GM19328 (cell line): ENCODE results near the gene SRP68.
"Not testable (repeated sequence)": the region's sequence is repeated elsewhere in the genome, so short reads cannot be mapped to it uniquely, and the experiment has no call there.

Experiments used
- ATAC-seq: cut with Tn5 transposase; IDR thresholded peaks from one replicate; pipeline ENCODE4 v1.9.1; 2021; ENCODE audit warnings: mild to moderate bottlenecking, moderate library complexity; ENCODE audit not compliant: unreplicated experiment

Gene SRP68

DNA sequence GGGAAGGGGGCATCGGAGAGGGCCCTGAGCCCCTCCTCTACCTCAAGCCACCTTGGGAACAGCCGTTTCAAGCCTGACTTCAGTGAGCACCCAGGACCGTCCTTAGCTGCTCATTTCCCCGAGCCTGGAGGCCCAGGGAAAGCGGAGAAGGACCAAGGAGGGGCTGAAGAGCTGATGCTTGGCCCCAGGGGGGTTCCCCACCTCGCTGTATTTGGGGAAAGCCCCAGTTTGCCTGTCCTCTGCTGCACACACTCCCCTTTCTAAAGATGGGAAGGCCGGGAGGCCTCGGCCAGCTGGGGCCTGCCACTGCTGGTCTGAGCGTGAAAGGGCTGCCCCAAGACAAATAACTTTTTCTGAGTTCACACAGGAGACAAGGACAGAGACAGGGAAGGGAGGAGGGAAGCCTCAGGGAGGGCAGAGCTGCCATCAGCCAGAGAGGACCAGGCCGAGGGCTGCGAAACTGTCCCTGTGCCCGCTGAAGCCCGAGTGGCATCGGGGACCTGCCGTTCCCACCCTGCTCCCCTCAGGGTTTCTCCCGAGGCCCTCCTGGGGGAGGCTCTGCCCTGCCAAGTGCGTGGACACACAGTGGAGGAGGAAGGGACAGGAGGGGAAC lies 18.3 kb upstream of the SRP68 start:
- no peak for ATAC-seq

DNA sequence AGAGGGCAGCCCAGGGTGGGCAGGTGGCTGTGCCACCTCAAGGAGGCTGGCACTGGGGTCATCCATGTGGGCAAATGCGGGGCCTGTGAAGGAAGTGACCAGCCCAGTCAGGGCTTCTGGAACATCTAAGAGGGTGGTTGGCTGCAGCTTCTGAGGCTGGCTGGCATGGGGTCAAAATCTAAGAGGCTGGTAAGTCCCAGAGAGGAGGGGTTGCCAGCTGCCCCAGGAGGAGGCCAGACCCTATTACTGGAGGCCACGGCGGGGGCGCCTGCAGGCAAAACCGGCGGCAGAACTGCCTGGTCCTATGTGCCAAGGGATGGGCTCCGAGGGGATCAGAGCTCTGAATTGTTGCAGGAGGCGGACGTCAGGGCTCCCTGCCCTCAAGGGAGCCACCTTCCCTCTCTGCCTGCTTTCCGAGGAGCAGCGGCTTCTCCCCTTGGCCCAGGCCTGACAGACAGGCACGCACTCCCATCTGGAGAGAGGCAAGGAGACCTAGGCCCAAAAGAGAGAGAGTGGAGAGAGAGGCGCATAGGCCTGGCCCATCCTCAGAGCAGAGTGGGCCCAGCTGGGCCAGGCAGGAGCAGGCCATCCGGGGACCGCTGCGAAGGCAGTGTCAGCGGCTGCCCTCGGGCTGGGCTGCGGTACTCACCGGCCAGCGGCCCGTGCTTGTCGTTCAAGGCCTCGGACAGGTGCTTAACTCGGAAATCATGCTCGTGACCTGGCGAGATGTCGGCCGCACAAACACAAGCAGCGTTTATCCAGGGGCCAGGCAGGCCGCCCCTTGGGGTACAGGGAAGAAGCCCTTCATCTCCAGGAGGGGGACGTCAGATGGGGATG lies 17.6 kb upstream of the SRP68 start:
- ATAC-seq: no peak

DNA sequence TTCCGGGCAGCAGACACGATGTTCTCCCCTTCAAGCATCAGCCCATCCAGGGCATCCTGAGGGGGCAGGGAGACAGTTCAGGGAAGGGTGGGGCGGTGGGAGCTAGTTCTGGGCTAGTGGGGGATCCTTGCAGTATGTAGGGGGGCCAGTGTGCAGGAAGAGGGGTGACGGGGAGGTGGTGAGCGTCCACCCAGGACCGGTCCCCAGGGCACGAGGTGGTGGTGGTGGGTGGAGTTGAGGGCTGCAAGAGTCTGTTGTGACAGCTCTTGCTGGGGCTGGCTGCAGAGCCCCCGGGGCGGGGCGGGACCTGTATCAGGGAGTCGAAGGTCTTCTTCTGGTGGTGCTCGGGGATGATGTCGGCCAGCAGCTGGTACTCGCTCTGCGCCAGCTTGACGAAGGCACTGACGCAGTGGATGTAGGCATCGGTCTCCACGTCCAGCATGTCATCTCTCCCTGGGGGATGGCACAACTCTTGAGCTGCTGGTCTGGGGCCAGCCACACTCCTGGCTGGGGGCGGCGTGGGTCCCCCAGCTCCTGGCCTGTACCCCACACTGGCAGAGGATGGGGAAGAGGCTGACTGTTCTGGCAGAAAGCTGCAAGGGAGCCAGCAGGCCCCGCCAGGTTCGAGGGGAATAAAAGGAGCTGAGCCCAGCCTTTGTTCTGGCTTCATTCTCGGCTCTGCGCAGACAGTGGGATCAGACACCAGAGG lies 16.7 kb upstream of the SRP68 start:
- ATAC-seq: no peak

DNA sequence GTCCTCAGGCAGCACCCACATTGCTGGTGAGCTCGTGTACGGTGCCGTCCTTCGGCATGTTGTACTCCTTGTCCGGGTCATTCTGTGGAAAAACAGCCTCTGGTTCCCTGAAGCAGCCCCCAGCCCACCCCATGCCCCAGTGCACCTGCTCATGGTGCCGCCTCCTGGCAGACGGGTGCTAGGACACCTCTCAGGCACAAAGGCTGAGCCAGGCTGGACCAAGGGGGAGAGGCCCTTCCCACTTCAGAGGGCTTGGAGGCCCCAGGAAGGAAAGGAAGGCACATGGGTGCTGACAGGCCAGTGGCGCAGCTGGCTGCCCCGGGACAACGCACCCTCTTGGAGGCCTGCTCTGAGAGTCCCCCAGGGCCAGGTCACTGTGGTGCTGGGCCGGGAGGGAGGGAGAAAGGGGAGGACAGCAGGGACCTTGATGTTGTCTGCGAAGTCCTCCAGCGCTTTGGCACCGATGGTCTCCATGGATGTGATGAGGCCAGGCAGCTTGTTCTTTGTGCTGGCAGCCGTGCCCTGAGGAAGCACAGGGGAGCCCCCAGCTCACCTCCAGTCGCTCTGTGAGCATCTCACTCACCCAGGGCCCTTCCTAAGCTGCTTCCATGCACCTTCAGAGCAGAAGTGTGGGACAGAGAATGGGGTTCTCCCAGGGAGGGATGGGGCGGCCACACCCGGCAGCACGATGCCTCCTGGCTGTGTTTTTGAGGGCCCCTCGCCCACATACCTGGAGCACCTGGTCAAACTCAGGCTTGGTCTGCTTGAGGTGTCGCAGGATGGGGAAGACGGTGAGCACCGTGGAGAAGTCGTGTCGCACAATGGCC lies 15.9 kb upstream of the SRP68 start:
- ATAC-seq: no peak

DNA sequence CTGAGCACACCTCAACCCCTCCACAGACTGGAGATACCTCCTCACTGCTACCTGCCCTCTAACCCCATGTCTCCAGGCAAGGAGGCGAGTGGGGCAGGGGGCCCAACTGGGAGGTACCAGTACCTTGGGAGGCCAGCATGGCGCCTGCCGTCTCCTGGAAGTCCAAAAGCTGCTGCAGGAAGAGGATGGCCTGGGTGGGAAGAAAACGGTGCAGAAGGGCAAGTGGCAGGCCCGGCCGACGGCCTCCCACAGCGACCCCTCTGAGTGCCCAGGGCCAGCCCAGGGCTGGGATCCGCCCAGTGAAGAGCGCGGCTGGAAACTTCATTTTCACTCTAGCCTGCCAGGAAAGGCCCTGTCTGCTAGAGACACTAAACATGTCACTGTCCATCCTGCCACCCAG lies 15.2 kb upstream of the SRP68 start:
- no peak for ATAC-seq

DNA sequence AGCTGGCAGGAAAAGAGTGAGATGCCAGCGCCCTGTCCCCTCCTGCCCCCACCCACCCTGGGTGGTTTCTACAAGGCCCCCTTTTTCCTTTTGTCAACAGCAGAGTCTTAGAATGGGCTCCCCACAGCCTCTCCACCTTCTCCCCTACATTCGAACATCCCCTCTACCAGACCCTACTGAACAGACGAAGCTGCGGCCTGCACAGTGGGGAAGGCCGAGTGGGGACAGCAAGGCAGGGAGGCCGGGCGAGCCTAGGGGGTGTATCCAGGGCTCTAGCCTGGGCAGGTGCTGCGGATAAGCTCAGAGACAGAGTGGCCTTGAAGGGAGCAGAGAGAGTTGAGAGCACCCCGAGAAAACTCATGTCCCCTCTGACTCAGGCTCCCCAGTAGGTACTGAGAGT lies 14.1 kb upstream of the SRP68 start:
- ATAC-seq: no peak

DNA sequence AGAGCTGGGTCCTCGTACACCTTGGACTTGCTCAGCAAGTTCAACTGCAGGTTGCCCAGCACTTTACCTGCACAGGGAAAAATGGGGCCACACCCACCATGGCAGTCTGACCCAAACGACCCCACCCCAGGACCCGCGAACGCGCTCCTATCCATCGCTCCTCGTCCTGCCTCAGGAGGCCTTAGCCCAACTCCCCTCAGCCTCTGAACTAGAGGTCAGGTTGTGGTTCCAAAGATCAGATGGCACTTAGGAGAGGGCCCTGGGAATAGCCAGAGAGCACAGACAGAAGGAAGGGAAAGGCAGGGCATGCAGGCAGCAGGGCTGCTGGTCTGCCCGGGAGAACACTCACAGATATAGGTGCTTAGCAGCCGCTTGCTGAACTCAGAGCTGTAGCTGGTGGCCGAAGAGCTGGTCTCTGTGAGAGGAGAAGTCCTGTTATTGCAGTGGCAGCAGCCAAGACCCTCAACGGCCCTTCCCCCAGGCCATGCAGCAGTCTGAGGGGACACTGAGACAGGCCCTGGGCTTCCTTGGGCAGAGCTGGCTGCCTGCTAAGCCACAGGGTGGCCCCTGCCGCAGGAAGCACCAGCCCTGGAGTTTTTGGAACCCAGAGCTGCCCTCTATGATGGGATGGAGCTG lies 13.5 kb upstream of the SRP68 start:
- no peak for ATAC-seq

DNA sequence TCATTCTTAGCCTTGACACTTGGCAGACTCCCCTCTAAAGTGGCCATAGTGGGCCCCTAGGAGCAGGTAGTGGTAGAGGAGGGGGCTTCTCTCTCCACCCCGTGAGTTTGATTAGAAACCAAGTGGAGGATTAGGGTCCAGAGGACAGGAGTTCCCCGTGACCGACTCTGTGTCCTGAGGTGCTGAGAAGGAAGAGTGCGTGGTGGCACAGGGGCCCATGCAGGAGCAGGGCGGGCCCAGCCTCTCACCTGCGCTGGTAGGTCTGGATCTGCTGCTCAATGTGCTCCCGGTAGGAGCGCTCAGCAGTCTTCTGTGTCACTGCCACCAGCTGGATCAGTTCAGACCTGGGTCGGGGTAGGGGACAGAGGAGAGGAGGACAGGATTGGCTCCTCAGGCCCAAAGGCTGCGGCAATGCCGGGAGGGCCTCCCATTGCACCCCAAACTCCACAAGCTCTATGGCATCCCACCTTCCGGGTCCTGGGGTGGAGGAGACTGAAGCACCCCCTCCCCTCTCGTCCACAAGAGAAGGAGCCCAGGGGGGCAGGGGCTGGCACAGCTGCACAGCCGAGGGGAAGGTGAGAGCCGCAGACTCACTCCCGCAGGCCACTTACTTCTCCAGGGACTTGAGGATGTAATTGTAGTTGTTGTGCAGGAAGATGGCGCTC lies 12.9 kb upstream of the SRP68 start:
- no peak for ATAC-seq

DNA sequence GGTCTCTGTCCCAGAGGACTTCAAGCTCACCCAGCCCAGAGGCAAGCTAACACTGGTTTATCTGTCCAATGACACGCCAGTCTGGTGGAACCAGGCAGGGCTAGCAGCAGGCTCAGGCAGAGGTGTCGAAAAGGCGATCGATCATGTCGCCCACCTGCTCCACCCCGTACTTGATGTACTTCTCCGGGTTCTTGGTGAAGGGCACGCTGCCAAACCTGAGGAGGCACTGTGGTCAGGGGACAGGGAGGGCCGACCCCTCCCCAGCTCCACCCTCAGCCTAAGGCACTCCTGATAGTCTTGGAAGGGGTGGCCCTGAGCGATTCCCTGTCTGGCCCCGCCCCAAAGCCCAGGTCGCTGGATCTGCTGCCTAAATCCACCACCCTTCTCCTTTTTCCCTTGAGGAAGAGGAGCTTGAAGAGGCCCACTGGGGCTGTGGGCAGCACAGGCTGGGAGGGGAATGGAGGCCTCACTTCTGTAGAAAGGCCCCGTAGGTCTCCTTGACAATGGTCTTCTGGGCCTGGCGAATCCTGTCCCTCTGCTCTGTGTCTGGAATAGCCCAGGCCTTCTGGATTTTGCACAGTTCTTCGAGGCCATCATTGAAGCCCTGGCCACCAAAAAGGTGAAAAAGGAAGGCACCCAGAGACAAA lies 11.3 kb upstream of the SRP68 start:
- no peak for ATAC-seq

DNA sequence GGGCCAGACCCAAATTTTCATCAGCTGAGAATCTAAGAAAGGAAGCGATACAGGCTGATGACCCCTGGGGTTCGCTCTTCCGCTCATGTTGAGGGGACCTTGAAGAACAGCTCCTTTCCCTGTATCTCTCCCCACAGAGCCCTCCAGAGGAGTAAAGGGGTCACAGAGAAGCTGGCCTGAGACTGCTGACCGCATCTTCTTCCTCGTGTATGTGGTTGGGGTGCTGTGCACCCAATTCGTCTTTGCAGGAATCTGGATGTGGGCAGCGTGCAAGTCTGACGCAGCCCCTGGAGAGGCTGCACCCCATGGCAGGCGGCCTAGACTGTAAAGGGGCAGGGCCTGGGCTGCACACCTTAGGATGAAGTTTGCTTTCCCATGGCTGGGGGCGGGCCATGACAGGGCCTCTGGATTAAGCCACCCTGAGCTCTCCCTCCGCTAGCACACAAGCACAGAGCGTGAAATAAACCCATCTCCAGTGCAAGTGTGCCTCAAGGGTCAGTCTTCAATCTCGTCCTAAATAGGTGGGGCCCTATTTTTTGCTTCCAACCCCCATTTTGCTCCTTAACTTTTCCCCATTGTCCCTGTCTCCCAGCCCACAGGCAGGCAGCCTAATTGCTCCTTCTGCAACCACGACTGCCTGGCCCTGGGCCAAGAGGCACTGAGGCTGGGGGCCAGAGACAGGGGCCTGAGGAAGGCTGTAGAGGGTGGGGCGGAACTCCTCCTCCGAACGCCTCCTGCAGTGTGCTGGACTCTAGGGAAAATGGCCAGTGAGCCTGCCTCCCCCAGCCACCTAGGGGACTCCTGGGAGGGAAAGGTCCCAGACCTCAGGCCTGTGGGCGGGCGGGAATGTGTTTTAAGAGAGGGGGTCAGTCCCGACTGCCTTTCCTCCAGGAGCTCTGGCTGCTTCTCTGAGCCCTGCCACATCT lies 10.3 kb upstream of the SRP68 start:
- ATAC-seq: no peak

DNA sequence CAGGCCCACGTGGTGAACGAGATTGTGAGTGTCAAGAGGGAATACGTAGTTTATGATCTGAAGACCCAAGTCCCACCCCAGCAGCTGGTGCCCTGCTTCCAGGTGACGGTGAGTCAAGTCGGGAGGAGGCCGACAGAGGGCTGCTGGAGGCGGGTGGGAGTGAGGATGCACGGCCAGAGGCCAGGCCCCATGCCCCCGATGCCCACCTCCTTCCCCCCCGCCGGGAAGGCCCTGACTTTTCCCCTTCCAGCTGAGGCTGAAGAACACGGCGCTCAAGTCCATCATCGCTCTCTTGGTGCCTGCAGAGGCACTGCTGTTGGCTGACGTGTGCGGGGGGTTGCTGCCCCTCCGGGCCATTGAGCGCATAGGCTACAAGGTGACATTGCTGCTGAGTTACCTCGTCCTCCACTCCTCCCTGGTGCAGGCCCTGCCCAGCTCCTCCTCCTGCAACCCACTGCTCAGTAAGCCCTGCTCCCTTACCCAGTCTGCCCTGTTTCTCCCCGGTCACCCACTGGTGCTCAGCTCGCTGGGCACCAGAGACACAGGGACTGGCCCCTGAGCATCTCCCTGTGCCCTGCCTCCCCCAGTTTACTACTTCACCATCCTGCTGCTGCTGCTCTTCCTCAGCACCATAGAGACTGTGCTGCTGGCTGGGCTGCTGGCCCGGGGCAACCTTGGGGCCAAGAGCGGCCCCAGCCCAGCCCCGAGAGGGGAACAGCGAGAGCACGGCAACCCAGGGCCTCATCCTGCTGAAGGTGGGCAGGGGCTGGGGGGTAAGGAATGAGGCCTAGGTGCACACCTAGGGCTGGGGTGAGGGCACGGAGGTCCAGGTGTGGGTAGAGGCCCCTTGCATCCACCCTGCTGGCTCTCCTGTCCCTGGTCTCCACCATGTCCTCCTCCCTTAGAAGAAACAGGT lies 9.2 kb upstream of the SRP68 start:
- ATAC-seq: no peak

DNA sequence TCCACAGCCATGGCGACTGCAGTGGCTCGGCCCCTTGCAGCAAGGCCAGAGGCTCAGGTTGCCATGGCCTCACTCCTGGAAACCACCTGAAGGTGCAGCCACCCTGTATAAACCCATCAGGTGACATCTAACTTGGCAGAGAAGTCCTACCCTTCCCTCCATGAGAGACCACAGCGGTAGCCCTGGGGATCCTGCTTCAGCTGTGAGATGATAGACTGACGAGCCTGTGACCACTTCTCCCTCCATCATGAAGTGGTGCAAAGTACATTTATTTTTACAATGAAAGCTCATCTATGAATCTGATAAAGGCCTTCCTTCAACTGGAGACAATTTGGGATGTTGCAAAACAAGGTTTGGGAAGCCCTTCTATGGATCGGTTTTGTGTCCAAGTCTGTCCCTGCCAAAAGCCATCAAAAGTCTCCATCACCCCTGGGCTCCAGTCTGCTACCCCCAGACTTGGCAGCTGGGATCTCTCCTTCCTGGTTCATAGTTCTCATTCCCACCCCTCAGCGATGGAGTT lies 8.5 kb upstream of the SRP68 start:
- ATAC-seq: no peak

DNA sequence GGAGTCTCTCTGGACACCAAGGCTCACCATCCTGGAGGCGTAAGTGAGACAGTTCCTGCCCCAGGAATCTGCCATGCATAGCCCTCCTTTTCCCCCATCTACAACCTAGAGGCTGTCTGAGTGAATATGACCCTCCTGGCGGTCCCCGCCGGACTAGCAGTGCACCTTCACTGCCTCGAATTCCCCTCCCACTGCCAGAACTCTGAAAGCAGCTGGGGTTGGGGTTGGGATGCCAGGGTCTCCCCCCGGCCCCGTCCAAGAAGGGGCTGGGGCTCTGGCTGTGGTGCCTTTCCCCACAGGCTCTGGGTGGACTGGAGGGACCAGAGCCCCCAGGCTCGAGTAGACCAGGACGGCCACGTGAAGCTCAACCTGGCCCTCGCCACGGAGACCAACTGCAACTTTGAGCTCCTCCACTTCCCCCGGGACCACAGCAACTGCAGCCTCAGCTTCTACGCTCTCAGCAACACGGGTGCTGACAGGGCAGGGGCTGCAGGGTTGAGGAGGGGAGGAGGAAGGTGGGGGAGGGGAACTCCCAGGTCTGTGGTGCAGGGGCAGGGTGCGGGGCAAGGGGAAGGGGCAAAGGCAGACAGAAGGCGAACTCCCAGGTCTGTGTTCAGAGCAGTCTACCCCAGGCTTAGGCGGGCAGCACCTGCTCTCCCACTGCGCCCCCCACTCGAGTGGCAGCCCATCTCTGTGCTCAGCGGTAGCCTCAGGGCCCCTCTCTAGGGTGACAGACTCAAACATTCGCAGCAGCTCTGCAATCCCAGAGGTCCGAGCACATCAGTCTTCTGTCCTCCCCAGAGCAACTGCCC lies 7.8 kb upstream of the SRP68 start:
- no peak for ATAC-seq

DNA sequence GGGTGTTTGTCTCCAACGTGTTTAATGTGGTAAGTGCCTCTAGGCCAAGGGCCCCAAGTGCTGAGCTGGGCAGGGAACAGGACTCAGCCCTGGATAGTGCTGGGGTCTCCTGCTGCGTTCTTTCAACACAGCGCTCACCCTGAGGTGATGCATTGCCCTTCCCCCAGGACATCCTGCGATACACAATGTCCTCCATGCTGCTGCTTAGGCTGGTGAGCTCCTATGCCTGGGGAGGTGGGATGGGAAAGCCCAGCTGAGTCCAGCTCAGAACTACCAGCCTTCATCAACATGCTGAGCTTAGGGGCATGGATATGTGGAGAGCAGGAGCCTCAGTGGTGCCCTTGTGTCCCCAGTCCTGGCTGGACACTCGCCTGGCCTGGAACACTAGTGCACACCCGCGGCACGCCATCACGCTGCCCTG lies 7.2 kb upstream of the SRP68 start:
- no peak for ATAC-seq

DNA sequence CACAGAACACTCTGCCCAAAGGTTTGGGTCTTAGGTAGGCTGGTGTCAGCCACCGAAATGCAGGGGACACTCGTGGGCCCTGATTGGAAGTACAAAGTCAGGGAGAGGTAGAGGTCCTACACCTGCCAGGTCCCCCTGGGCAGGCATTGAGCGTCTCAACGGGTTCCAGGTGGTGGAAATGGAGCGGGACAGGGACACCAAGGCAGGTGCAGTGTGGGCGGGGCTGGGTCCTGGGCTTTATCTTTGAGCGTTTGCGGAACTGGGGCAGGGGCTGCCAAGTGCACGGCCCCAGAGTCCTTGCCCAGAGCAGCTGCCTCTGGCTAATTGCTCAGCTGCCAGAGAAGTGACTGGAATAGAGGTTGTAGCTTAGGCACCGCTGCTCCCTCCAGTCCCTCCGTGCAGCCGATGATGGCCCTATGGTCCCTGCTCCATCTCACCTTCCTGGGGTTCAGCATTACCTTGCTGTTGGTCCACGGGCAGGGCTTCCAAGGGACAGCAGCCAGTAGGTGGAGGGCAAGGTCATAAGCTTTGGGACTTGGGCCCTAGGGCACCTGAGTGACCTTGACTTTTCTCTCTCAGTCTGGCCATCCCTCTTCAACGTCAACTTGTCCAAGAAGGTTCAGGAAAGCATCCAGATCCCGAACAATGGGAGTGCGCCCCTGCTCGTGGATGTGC lies 6.7 kb upstream of the SRP68 start, which contains the start of gene ZACN:
Gene ZACN (plus strand): TSS at position 323 of the 675 bp plus-strand sequence. CDS start 83 bp downstream, at position 406.
- ATAC-seq: no peak

DNA sequence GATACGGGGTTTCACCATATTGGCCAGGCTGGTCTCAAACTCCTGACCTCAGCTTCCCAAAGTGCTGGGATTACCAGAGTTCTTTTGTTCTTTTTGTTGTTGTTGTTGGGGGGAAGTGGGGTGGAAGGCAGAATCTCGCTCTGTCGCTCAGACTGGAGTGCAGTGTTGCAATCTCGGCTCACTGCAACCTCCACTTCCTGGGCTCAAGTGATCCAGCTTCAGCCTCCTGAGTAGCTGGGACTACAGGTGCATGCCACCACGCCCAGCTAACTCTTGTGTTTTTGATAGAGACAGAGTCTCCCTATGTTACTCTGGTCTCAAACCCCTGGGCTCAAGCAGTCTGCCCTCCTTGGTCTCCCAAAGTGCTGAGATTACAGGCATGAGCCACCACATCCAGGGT lies 6.1 kb upstream of the SRP68 start:
- not testable (repeated sequence) for ATAC-seq
